ENCODE measurements around the gene CORO6. TPM values are rescaled to one million over a fixed set of nuclear protein-coding genes. Genes with fewer than 3 reads are reported as not detected.

CORO6 gene
- total and polyA plus RNA-seq, 2 of the 4 experiments (the other 2 are of a cell fraction) = 3.4 to 7.6 TPM

DNA sequence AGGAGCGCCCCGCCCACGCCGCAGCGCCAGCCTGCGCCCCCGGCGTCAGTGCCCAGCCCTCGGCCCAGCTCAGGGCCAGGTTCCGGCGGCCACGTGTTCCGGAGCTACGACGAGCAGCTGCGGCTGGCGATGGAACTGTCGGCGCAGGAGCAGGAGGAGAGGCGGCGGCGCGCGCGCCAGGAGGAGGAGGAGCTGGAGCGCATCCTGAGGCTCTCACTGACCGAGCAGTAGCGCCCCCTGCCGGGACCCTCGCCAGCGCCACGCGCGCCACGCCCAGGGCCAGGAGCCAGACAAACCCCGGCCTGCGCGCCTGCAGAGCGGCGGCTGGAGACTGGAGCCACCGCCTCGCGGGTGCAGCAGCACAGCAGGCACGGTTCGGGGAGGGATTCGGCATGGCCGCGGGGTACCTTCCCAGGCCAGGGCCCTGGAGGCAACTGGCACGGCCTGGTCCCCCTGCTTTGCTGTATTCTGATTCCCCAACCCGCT is 9.3 kb downstream of the CORO6 start:
- DNase-seq = peak; percentile 59
- H3K36me3 ChIP-seq (ENCODE audit: control insufficient read depth, insufficient read depth, low read length) = peaks cover 2% of the 10 kb centered on the region; the same call in 1 of the 2 replicates
- dilution Hi-C loops (cut with HindIII; ENCODE audit: low sequenced_read_pairs, unreplicated experiment) (no loop called here), in situ Hi-C loops (cut with MboI; ENCODE audit: low sequenced_read_pairs) (no loop called here), intact Hi-C loops (cut with micrococcal nuclease) (no loop called here)
- H3K4me2 ChIP-seq (ENCODE audit: low read depth, low read length) = no peak overlapping the region
- no peak overlapping the region for H3K18ac ChIP-seq (ENCODE audit: low read depth, low read length)
- H3K56ac ChIP-seq (ENCODE audit: extremely low read depth, insufficient read depth, low read length) = no peak overlapping the region
- ChIA-PET POLR2A (ENCODE audit: unreplicated experiment) (interaction anchor here (0.6 kb wide), 1 partner anchor 9 kb away, joined by 3 read pairs; no protein-coding TSS in a partner anchor), CTCF (interaction anchor here (0.6 to 1.1 kb wide), 2 partner anchors 9 to 1310 kb away, joined by 3 read pairs; no protein-coding TSS in a partner anchor)
- H3K4ac ChIP-seq (ENCODE audit: low read depth, low read length) = no peak overlapping the region; the same call in 1 of the 2 replicates
- no TSS peak for BruUV-seq (replicated peaks)
- peaks cover 8% of the 10 kb centered on the region; the same call in 1 of the 2 replicates for H3K9me1 ChIP-seq (ENCODE audit: insufficient read depth, low read length)
- H2BK15ac ChIP-seq (ENCODE audit: low read depth, low read length) = no peak overlapping the region
- no peak overlapping the region for H3K14ac ChIP-seq (replicated peaks; ENCODE audit: low read depth, low read length)
- H3K4me1 ChIP-seq (ENCODE audit: control insufficient read depth, insufficient read depth, low read length) = no peaks in the 10 kb centered on the region
- no peaks in the 10 kb centered on the region; the same call in 1 of the 2 replicates for H3K27me3 ChIP-seq (ENCODE audit: control insufficient read depth, insufficient read depth, low read length)
- no peak overlapping the region for H4K5ac ChIP-seq (ENCODE audit: low read depth, low read length)
- 16% methylated on average over 28 of the region's 50 CpGs; no CpG with 5 or more reads in 1 of the 2 experiments for WGBS, 2 experiments (ENCODE audit: extremely low coverage in 2 of 2, insufficient read length in 1 of 2)
- H3K9ac ChIP-seq (ENCODE audit: low read depth, low read length) = no peak overlapping the region
- no peak overlapping the region for H3K23ac ChIP-seq (ENCODE audit: low read depth, low read length)
- no peak overlapping the region for H3K4me3 ChIP-seq (ENCODE audit: insufficient read depth, low read depth, low read length)
- H3K27ac ChIP-seq (ENCODE audit: insufficient read depth, low read length) = no peak overlapping the region
- peak overlapping the region in 1 of 2 experiments; percentile 35; a peak in 1 of 4 replicates for H4K8ac ChIP-seq (ENCODE audit: low read depth in 2 of 2, low read length in 2 of 2)
- peak overlapping the region; percentile 50 for H2AK9ac ChIP-seq (replicated peaks; ENCODE audit: low read depth, low read length, poor library complexity)
- no peaks in the 10 kb centered on the region for H3K79me1 ChIP-seq (ENCODE audit: low read depth in 1 of 2, low read length in 2 of 2)
- no peak overlapping the region for H2BK5ac ChIP-seq (ENCODE audit: low read depth, low read length, poor library complexity, severe bottlenecking)
- peak; percentile 57 for ATAC-seq (ENCODE audit: low read depth)
- no peak overlapping the region for H2AK5ac ChIP-seq (ENCODE audit: low read depth, low read length)
- no peak overlapping the region for H2BK120ac ChIP-seq (ENCODE audit: low read depth, low read length)
- no peak overlapping the region for H4K91ac ChIP-seq (ENCODE audit: insufficient read depth, low read depth, low read length)
- H4K20me1 ChIP-seq (ENCODE audit: insufficient read depth, low read length) = peaks cover 6% of the 10 kb centered on the region; the same call in 1 of the 2 replicates
- H2AFZ ChIP-seq (replicated peaks; ENCODE audit: low read length, poor library complexity) = peak overlapping the region; percentile 92
- H3K9me3 ChIP-seq (ENCODE audit: control insufficient read depth, insufficient read depth, low read length) = no peaks in the 10 kb centered on the region
- H2BK20ac ChIP-seq (ENCODE audit: low read depth, low read length) = no peak overlapping the region
- TF ChIP-seq SMC3 (IDR thresholded peaks at IDR 0.05; ENCODE audit: low read depth, low read length) (peak; percentile 32), MAZ (IDR thresholded peaks at IDR 0.05; ENCODE audit: borderline replicate concordance, low read depth, low read length) (no peak), MAFK (IDR thresholded peaks at IDR 0.05; ENCODE audit: low read depth, low read length) (no peak), RAD21 (IDR thresholded peaks at IDR 0.05; ENCODE audit: low read length) (peak; percentile 40)
- TF ChIP-seq, protein P1, sequence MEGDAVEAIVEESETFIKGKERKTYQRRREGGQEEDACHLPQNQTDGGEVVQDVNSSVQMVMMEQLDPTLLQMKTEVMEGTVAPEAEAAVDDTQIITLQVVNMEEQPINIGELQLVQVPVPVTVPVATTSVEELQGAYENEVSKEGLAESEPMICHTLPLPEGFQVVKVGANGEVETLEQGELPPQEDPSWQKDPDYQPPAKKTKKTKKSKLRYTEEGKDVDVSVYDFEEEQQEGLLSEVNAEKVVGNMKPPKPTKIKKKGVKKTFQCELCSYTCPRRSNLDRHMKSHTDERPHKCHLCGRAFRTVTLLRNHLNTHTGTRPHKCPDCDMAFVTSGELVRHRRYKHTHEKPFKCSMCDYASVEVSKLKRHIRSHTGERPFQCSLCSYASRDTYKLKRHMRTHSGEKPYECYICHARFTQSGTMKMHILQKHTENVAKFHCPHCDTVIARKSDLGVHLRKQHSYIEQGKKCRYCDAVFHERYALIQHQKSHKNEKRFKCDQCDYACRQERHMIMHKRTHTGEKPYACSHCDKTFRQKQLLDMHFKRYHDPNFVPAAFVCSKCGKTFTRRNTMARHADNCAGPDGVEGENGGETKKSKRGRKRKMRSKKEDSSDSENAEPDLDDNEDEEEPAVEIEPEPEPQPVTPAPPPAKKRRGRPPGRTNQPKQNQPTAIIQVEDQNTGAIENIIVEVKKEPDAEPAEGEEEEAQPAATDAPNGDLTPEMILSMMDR (conservative IDR thresholded peaks at IDR 0.05; ENCODE audit: low read depth, low read length) = peak; percentile 61
- TF ChIP-seq, protein P2, sequence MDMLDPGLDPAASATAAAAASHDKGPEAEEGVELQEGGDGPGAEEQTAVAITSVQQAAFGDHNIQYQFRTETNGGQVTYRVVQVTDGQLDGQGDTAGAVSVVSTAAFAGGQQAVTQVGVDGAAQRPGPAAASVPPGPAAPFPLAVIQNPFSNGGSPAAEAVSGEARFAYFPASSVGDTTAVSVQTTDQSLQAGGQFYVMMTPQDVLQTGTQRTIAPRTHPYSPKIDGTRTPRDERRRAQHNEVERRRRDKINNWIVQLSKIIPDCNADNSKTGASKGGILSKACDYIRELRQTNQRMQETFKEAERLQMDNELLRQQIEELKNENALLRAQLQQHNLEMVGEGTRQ (IDR thresholded peaks at IDR 0.05; ENCODE audit: low read depth, low read length) = no peak
